ENCODE data around the gene ARHGAP19. TPM values are rescaled to one million over a fixed set of nuclear protein-coding genes. Genes with fewer than 3 reads are reported as not detected.

Gene ARHGAP19
- total RNA-seq, 2 donors from 2014 or later = 26.8 to 47.6 TPM

GRCh38 chr10:97279121-97279815 lies 13.2 kb downstream of the ARHGAP19 start:
- 92 to 94% methylated on average over 6 to 8 of the region's 9 CpGs for WGBS, 2 experiments (ENCODE audit: insufficient coverage in 1 of 2, insufficient read length in 1 of 2)
- Mint-ChIP-seq H3K27ac (no peak overlapping the region), H3K4me1 (peaks cover 6% of the 10 kb centered on the region), H3K9me3 (no peaks in the 10 kb centered on the region), H3K4me3 (no peak overlapping the region), H3K36me3 (ENCODE audit: low read depth) (no peaks in the 10 kb centered on the region), H3K27me3 (ENCODE audit: insufficient read depth) (no peaks in the 10 kb centered on the region)
- no peak overlapping the region for H3K27ac ChIP-seq (ENCODE audit: low read depth, low read length)
- TF ChIP-seq, protein P1, sequence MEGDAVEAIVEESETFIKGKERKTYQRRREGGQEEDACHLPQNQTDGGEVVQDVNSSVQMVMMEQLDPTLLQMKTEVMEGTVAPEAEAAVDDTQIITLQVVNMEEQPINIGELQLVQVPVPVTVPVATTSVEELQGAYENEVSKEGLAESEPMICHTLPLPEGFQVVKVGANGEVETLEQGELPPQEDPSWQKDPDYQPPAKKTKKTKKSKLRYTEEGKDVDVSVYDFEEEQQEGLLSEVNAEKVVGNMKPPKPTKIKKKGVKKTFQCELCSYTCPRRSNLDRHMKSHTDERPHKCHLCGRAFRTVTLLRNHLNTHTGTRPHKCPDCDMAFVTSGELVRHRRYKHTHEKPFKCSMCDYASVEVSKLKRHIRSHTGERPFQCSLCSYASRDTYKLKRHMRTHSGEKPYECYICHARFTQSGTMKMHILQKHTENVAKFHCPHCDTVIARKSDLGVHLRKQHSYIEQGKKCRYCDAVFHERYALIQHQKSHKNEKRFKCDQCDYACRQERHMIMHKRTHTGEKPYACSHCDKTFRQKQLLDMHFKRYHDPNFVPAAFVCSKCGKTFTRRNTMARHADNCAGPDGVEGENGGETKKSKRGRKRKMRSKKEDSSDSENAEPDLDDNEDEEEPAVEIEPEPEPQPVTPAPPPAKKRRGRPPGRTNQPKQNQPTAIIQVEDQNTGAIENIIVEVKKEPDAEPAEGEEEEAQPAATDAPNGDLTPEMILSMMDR (conservative IDR thresholded peaks at IDR 0.05) = no peak
- H3K9ac ChIP-seq (ENCODE audit: extremely low read depth, low read length, poor library complexity, severe bottlenecking) = no peak overlapping the region
- H3K9me3 ChIP-seq (ENCODE audit: control insufficient read depth, low read length) = no peaks in the 10 kb centered on the region
- DNase-seq = no peak
- H3K36me3 ChIP-seq (ENCODE audit: control insufficient read depth, insufficient read depth, low read length) = no peaks in the 10 kb centered on the region
- no peak overlapping the region for H3K4me3 ChIP-seq (ENCODE audit: low read length)
- H3K27me3 ChIP-seq (ENCODE audit: control insufficient read depth, insufficient read depth, low read length, poor library complexity, severe bottlenecking) = no peaks in the 10 kb centered on the region
- H3K4me1 ChIP-seq (ENCODE audit: control insufficient read depth, insufficient read depth, low read length) = no peaks in the 10 kb centered on the region

- Histone ChIP-seq H3K36me3 (ENCODE audit: control insufficient read depth, insufficient read depth, low read length) (no peaks in the 10 kb centered on the region), H3K27me3 (ENCODE audit: control insufficient read depth, insufficient read depth, low read length, poor library complexity, severe bottlenecking) (no peaks in the 10 kb centered on the region), H3K4me3 (ENCODE audit: low read length) (no peak overlapping the region), H3K27ac (ENCODE audit: low read depth, low read length) (no peak overlapping the region), H3K9me3 (ENCODE audit: control insufficient read depth, low read length) (peaks cover 5% of the 10 kb centered on the region), H3K9ac (ENCODE audit: extremely low read depth, low read length, poor library complexity, severe bottlenecking) (no peak overlapping the region), H3K4me1 (ENCODE audit: control insufficient read depth, insufficient read depth, low read length) (no peaks in the 10 kb centered on the region)
- Mint-ChIP-seq H3K4me1 (peaks cover 6% of the 10 kb centered on the region), H3K27ac (no peak overlapping the region), H3K9me3 (no peaks in the 10 kb centered on the region), H3K4me3 (no peak overlapping the region), H3K27me3 (ENCODE audit: insufficient read depth) (no peaks in the 10 kb centered on the region), H3K36me3 (ENCODE audit: low read depth) (no peaks in the 10 kb centered on the region)
- TF ChIP-seq, protein P1 (conservative IDR thresholded peaks at IDR 0.05) = peak; percentile 82
- DNase-seq = no peak
Measured at GRCh38 chr10:97278491-97278989, 13.9 kb downstream of the ARHGAP19 start.

- H3K36me3 ChIP-seq (ENCODE audit: control insufficient read depth, insufficient read depth, low read length) = no peaks in the 10 kb centered on the region
- no peak overlapping the region for H3K27ac ChIP-seq (ENCODE audit: low read depth, low read length)
- H3K4me3 ChIP-seq (ENCODE audit: low read length) = no peak overlapping the region
- no peaks in the 10 kb centered on the region for H3K27me3 ChIP-seq (ENCODE audit: control insufficient read depth, insufficient read depth, low read length, poor library complexity, severe bottlenecking)
- Mint-ChIP-seq H3K27me3 (ENCODE audit: insufficient read depth) (no peaks in the 10 kb centered on the region), H3K27ac (no peak overlapping the region), H3K4me1 (peaks cover 6% of the 10 kb centered on the region), H3K36me3 (ENCODE audit: low read depth) (peaks cover 2% of the 10 kb centered on the region), H3K9me3 (no peaks in the 10 kb centered on the region), H3K4me3 (no peak overlapping the region)
- TF ChIP-seq, protein P1 (conservative IDR thresholded peaks at IDR 0.05) = no peak
- 96 to 100% methylated on average over 1 of the region's 1 CpG for WGBS, 2 experiments (ENCODE audit: insufficient coverage in 1 of 2, insufficient read length in 1 of 2)
- peaks cover 7% of the 10 kb centered on the region for H3K9me3 ChIP-seq (ENCODE audit: control insufficient read depth, low read length)
- H3K9ac ChIP-seq (ENCODE audit: extremely low read depth, low read length, poor library complexity, severe bottlenecking) = no peak overlapping the region
- no peak for DNase-seq
- H3K4me1 ChIP-seq (ENCODE audit: control insufficient read depth, insufficient read depth, low read length) = no peaks in the 10 kb centered on the region
Measured at GRCh38 chr10:97277551-97277950, 14.9 kb downstream of the ARHGAP19 start.

All from endodermal cell (in vitro differentiated cells).